ENCODE measurements around the gene IQUB.

DNA sequence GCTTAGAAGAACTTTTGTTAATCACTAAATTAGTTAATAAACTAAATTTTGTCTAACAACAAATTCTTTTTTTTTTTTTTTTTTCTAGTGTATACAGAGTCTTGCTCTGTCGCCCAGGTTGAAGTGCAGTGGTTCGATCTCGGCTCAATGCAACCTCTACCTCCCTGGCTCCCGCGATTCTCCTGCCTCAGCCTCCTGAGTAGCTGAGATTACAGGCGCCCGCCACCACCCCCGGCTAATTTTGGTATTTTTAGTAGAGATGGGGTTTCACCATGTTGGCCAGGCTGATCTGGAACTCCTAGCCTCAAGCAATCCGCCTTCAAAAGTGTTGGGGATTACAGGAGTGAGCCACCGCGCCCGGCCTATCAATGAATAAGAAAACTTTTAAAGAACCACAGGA lies 1.1 kb upstream of the IQUB start:
- TF ChIP-seq, protein P1, sequence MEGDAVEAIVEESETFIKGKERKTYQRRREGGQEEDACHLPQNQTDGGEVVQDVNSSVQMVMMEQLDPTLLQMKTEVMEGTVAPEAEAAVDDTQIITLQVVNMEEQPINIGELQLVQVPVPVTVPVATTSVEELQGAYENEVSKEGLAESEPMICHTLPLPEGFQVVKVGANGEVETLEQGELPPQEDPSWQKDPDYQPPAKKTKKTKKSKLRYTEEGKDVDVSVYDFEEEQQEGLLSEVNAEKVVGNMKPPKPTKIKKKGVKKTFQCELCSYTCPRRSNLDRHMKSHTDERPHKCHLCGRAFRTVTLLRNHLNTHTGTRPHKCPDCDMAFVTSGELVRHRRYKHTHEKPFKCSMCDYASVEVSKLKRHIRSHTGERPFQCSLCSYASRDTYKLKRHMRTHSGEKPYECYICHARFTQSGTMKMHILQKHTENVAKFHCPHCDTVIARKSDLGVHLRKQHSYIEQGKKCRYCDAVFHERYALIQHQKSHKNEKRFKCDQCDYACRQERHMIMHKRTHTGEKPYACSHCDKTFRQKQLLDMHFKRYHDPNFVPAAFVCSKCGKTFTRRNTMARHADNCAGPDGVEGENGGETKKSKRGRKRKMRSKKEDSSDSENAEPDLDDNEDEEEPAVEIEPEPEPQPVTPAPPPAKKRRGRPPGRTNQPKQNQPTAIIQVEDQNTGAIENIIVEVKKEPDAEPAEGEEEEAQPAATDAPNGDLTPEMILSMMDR (optimal IDR thresholded peaks at IDR 0.05 in 1 of 3, IDR thresholded peaks at IDR 0.05 in 1 of 3, conservative IDR thresholded peaks at IDR 0.05 in 1 of 3; ENCODE audit: extremely low read depth in 1 of 3, insufficient read depth in 2 of 3, low read length in 3 of 3) = no peak
- TF ChIP-seq EZH2 (IDR thresholded peaks at IDR 0.05; ENCODE audit: low read length) = no peak
